WERI-Rb-1 (cell line): ENCODE data around the gene ZNF766.

ENCODE experiments used
- DNase-seq: peaks from one replicate; pipeline ENCODE4 v3.0.0-alpha.2; 2020
- H3K27ac ChIP-seq: fragments of 250-450 bp; sonication (Bioruptor Pico); 2 replicates; pipeline ENCODE4 v1.5.1; 2020; ENCODE audit warnings: mild to moderate bottlenecking, moderate library complexity
- H3K27me3 ChIP-seq: fragments of 250-450 bp; sonication (Bioruptor Pico); 2 replicates; pipeline ENCODE4 v1.5.1; 2021; ENCODE audit warnings: mild to moderate bottlenecking, low read depth, moderate library complexity; ENCODE audit not compliant: insufficient read depth, severe bottlenecking
- H3K36me3 ChIP-seq: fragments of 250-450 bp; sonication (Bioruptor Pico); 2 replicates; pipeline ENCODE4 v1.5.1; 2020; ENCODE audit warnings: mild to moderate bottlenecking, moderate library complexity
- H3K4me3 ChIP-seq: 2 replicates; pipeline ENCODE4 v1.5.1; 2011; ENCODE audit warnings: low read depth, mild to moderate bottlenecking, control low read depth, low read length
- H3K9me3 ChIP-seq: fragments of 250-450 bp; sonication (Bioruptor Pico); 2 replicates; pipeline ENCODE4 v1.5.1; 2021; ENCODE audit warnings: mild to moderate bottlenecking, moderate library complexity; ENCODE audit not compliant: severe bottlenecking
- CTCF ChIP-seq: IDR thresholded peaks from 2 replicates; pipeline ENCODE4 v1.5.1; 2011; ENCODE audit warnings: low read depth, mild to moderate bottlenecking, control low read depth, inconsistent platforms, low read length

ZNF766 gene

DNA sequence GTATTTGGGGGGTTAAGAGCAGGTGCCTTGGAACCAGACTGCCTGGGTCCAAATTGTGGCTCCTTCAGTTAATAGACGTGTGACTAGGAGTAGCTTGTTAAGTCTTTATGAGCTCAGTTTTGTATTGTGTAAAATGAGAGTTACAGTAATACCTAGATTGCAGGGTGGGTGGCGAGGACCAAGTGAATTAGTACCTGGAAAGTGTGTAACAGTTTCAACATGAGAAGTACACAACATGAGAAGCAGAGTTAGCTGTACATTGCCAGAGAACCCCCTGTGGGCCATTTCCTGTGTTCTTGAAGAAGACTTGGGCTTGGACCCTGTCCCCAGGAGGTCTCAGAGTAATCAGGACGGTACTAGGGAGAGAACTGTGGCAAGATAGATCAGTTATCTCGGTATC is 42.7 kb upstream of the ZNF766 start:
- TF ChIP-seq CTCF = no peak
- Histone ChIP-seq H3K27ac (peak overlapping the region; percentile 44), H3K9me3 (no peaks in the 10 kb centered on the region), H3K4me3 (no peak overlapping the region), H3K36me3 (peaks cover 68% of the 10 kb centered on the region), H3K27me3 (no peaks in the 10 kb centered on the region)
- no peak for DNase-seq

DNA sequence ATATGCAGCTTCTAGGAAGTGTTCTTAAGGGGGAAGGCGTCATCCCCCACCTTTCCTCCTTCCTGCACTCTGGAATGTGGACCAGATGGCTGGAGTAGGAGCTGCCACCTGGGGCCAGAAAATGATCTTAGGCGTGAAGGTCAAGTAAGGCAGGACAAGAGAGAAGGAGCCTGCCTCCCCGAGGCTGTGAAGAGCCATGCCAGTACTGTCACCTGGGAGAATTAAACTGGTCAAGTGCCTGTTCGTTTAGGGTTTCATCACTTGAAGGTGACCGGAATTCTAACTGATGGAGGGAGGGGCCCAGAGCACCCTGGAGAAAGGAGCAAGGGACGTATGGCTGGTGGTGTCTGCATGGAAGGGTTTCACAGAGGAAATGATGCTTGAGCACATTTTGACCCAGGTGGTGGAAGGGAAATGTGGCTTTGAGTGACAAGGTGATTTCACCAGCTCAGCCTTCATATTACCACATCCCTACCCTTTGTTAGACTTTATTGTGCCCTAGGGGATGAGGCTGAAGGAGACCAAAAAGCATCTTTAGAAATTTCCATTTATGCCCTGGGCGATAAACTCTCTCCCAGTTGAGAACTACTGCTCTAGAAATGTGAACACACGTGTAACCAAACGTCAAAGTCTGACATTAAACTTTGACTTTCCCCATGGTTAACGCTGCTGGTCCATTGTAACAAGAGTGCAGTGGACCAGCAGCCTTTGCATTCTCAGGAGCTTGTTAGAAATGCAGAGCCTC is 42.0 kb upstream of the ZNF766 start:
- peak; percentile 27; the same call in 1 of the 2 replicates for TF ChIP-seq CTCF
- Histone ChIP-seq H3K4me3 (no peak overlapping the region), H3K36me3 (peaks cover 62% of the 10 kb centered on the region), H3K27ac (peak overlapping the region; percentile 44; the same call in 1 of the 2 replicates), H3K27me3 (no peaks in the 10 kb centered on the region), H3K9me3 (no peaks in the 10 kb centered on the region)
- DNase-seq = peak; percentile 54

GRCh38 chr19:52227980-52228379 is 41.4 kb upstream of the ZNF766 start:
- TF ChIP-seq CTCF = no peak
- H3K4me3 ChIP-seq = no peak overlapping the region
- no peaks in the 10 kb centered on the region for H3K9me3 ChIP-seq
- H3K27ac ChIP-seq = no peak overlapping the region
- H3K36me3 ChIP-seq = peaks cover 56% of the 10 kb centered on the region
- no peaks in the 10 kb centered on the region for H3K27me3 ChIP-seq
- DNase-seq = no peak

- Histone ChIP-seq H3K9me3 (no peaks in the 10 kb centered on the region), H3K4me3 (no peak overlapping the region), H3K36me3 (peaks cover 41% of the 10 kb centered on the region), H3K27me3 (no peaks in the 10 kb centered on the region), H3K27ac (no peak overlapping the region)
- TF ChIP-seq CTCF = no peak
- no peak for DNase-seq
Observed at GRCh38 chr19:52229524-52229923, 39.9 kb upstream of the ZNF766 start.

- no peak for DNase-seq
- TF ChIP-seq CTCF = no peak
- Histone ChIP-seq H3K27me3 (no peaks in the 10 kb centered on the region), H3K4me3 (no peak overlapping the region), H3K9me3 (no peaks in the 10 kb centered on the region), H3K27ac (no peak overlapping the region), H3K36me3 (peaks cover 31% of the 10 kb centered on the region)
Observed at GRCh38 chr19:52230685-52231084, 38.7 kb upstream of the ZNF766 start.
